ENCODE results near the gene TRIM10. TPM values are rescaled to one million over a fixed set of nuclear protein-coding genes. Genes with fewer than 3 reads are reported as not detected.

The TRIM10 gene
- total RNA-seq, 4 donors from 2014 or later, result 0.17 to 0.50 (median 0.42) TPM; not detected in 1

- Histone ChIP-seq H3K4me1 (peaks cover 6 to 9% (median 6%) of the 10 kb centered on the region in 4 donors), H3K27ac (replicated peaks in 1 of 4) (no peak overlapping the region), H3K36me3 (no peaks in the 10 kb centered on the region), H3K4me3 (no peak overlapping the region), H3K27me3 (peaks cover 0 to 41% (median 0%) of the 10 kb centered on the region in 4 donors), H3K9me3 (no peaks in the 10 kb centered on the region)
- TF ChIP-seq EP300 (IDR thresholded peaks at IDR 0.05) (no peak), CTCF (IDR thresholded peaks at IDR 0.05) (no peak), POLR2A (IDR thresholded peaks at IDR 0.05; ENCODE audit: low read depth) (no peak), POLR2AphosphoS5 (IDR thresholded peaks at IDR 0.05) (no peak)
- WGBS, result 69% methylated on average over 3 of the region's 3 CpGs
- intact Hi-C loops (cut with DNase I), result no loop called here
- DNase-seq (ENCODE audit: extremely low spot score), result peak; percentile 55
Observed at GRCh38 chr6:30151580-30151979, 9.4 kb downstream of the TRIM10 start.

- H3K27me3 ChIP-seq, result peaks cover 0 to 42% (median 0%) of the 10 kb centered on the region in 4 donors
- no peaks in the 10 kb centered on the region for H3K36me3 ChIP-seq
Observed at GRCh38 chr6:30150671-30151395, 10.2 kb downstream of the TRIM10 start.

GRCh38 chr6:30149858-30150550 is 11.0 kb downstream of the TRIM10 start:
- H3K9me3 ChIP-seq, result no peaks in the 10 kb centered on the region
- TF ChIP-seq CTCF (IDR thresholded peaks at IDR 0.05) (no peak), POLR2A (IDR thresholded peaks at IDR 0.05; ENCODE audit: low read depth) (no peak), EP300 (IDR thresholded peaks at IDR 0.05) (no peak), POLR2AphosphoS5 (IDR thresholded peaks at IDR 0.05) (no peak)
- 48% methylated on average over 7 of the region's 7 CpGs for WGBS
- DNase-seq (ENCODE audit: extremely low spot score), result peak; percentile 47
- no peaks in the 10 kb centered on the region for H3K36me3 ChIP-seq
- intact Hi-C loops (cut with DNase I), result no loop called here
- no peak overlapping the region for H3K4me3 ChIP-seq
- no peak overlapping the region for H3K27ac ChIP-seq (replicated peaks in 1 of 4)
- peaks cover 0 to 44% (median 0%) of the 10 kb centered on the region in 4 donors for H3K27me3 ChIP-seq
- H3K4me1 ChIP-seq, result peaks cover 0 to 6% (median 0%) of the 10 kb centered on the region in 4 donors

More at GRCh38 chr6:30150671-30151395, 10.2 kb downstream of the TRIM10 start:
- Histone ChIP-seq H3K9me3 (no peaks in the 10 kb centered on the region), H3K27ac (replicated peaks in 1 of 4) (no peak overlapping the region), H3K4me3 (no peak overlapping the region), H3K4me1 (peaks cover 0 to 9% (median 1%) of the 10 kb centered on the region in 4 donors)
- DNase-seq (ENCODE audit: extremely low spot score), result peak; percentile 53
- intact Hi-C loops (cut with DNase I), result no loop called here
- 89% methylated on average over 10 of the region's 10 CpGs for WGBS
- TF ChIP-seq EP300 (IDR thresholded peaks at IDR 0.05) (no peak), POLR2AphosphoS5 (IDR thresholded peaks at IDR 0.05) (no peak), POLR2A (IDR thresholded peaks at IDR 0.05; ENCODE audit: low read depth) (no peak), CTCF (IDR thresholded peaks at IDR 0.05) (no peak)

GRCh38 chr6:30149234-30149633 is 11.8 kb downstream of the TRIM10 start:
- no peak for TF ChIP-seq EP300 (IDR thresholded peaks at IDR 0.05)
- no peak for TF ChIP-seq CTCF (IDR thresholded peaks at IDR 0.05)
- no peak for TF ChIP-seq POLR2AphosphoS5 (IDR thresholded peaks at IDR 0.05)
- no peak for TF ChIP-seq POLR2A (IDR thresholded peaks at IDR 0.05; ENCODE audit: low read depth)
- Histone ChIP-seq H3K9me3 (no peaks in the 10 kb centered on the region), H3K27ac (replicated peaks in 1 of 4) (no peak overlapping the region), H3K27me3 (peaks cover 0 to 49% (median 0%) of the 10 kb centered on the region in 4 donors), H3K4me1 (no peaks in the 10 kb centered on the region), H3K4me3 (no peak overlapping the region), H3K36me3 (no peaks in the 10 kb centered on the region)
- DNase-seq (ENCODE audit: extremely low spot score), result peak; percentile 64
- intact Hi-C loops (cut with DNase I), result no loop called here
- WGBS, result 66% methylated on average over 3 of the region's 3 CpGs
